ENCODE measurements around the gene NPDC1. TPM values are rescaled to one million over a fixed set of nuclear protein-coding genes. Genes with fewer than 3 reads are reported as not detected.
A peak's percentile ranks its signal among the peaks of the same experiment; 100 is the strongest.

Gene NPDC1
- total RNA-seq, 1 donor from 2014 or later = 3.8 TPM

- Histone ChIP-seq H2AFZ (replicated peaks) (no peak within 1 kb of the TSS), H3K36me3 (no peaks in the 10 kb centered on the region), H3K27ac (no peak within 1 kb of the TSS), H4K20me1 (ENCODE audit: low read depth) (no peaks in the 10 kb centered on the region), H3F3A (ENCODE audit: low read depth) (peaks cover 26% of the 10 kb centered on the region), H3K9ac (no peak within 1 kb of the TSS), H3K4me3 (no peak within 1 kb of the TSS), H3K27me3 (peaks cover 18% of the 10 kb centered on the region), H3K4me1 (peaks cover 5% of the 10 kb centered on the region), H3K79me2 (ENCODE audit: low read depth) (no peaks in the 10 kb centered on the region), H3K4me2 (no peak within 1 kb of the TSS), H3K9me3 (ENCODE audit: low read depth) (no peaks in the 10 kb centered on the region)
- peaks cover 8% of the 10 kb centered on the region for H3K4me1 Mint-ChIP-seq
- no peak for DNase-seq (ENCODE audit: low spot score)
- H3K36me3 Mint-ChIP-seq = no peaks in the 10 kb centered on the region
- no peaks in the 10 kb centered on the region for H3K9me3 Mint-ChIP-seq
- TF ChIP-seq CTCF (IDR thresholded peaks at IDR 0.05) (no peak), EZH2 (IDR thresholded peaks at IDR 0.05) (no peak), EZH2phosphoT487 (IDR thresholded peaks at IDR 0.05) (no peak)
- H3K27ac Mint-ChIP-seq = no peak within 1 kb of the TSS
- no peak within 1 kb of the TSS for H3K4me3 Mint-ChIP-seq
- H3K27me3 Mint-ChIP-seq (ENCODE audit: insufficient read depth, low read depth) = no peaks in the 10 kb centered on the region
Measured at GRCh38 chr9:137031904-137032640, 13.9 kb downstream of the NPDC1 start, which contains the start of gene FUT7. TSS of gene FUT7 (minus strand) at chr9:137032088. CDS start at chr9:137031991, 97 bp downstream.

GRCh38 chr9:137030538-137031527, 15.1 kb downstream of the NPDC1 start:
- Histone ChIP-seq H4K20me1 (ENCODE audit: low read depth) (peaks cover 5% of the 10 kb centered on the region), H3K36me3 (no peaks in the 10 kb centered on the region), H3K79me2 (ENCODE audit: low read depth) (no peaks in the 10 kb centered on the region), H3K4me2 (no peak overlapping the region), H3K4me1 (peaks cover 8% of the 10 kb centered on the region), H3K9ac (no peak overlapping the region), H3K9me3 (ENCODE audit: low read depth) (no peaks in the 10 kb centered on the region), H3F3A (ENCODE audit: low read depth) (peaks cover 29% of the 10 kb centered on the region), H3K27me3 (peaks cover 24% of the 10 kb centered on the region), H2AFZ (replicated peaks) (no peak overlapping the region), H3K27ac (no peak overlapping the region), H3K4me3 (no peak overlapping the region)
- no peak for DNase-seq (ENCODE audit: low spot score)
- H3K27me3 Mint-ChIP-seq (ENCODE audit: insufficient read depth, low read depth) = no peaks in the 10 kb centered on the region
- no peak overlapping the region for H3K27ac Mint-ChIP-seq
- peaks cover 9% of the 10 kb centered on the region for H3K4me1 Mint-ChIP-seq
- no peaks in the 10 kb centered on the region for H3K36me3 Mint-ChIP-seq
- TF ChIP-seq EZH2phosphoT487 (IDR thresholded peaks at IDR 0.05) = no peak
- TF ChIP-seq CTCF (IDR thresholded peaks at IDR 0.05) = no peak
- no peak for TF ChIP-seq EZH2 (IDR thresholded peaks at IDR 0.05)
- H3K9me3 Mint-ChIP-seq = no peaks in the 10 kb centered on the region
- H3K4me3 Mint-ChIP-seq = no peak overlapping the region

- H3K4me2 ChIP-seq = no peak overlapping the region
- peaks cover 13% of the 10 kb centered on the region for H3K4me1 ChIP-seq
- no peak for DNase-seq (ENCODE audit: low spot score)
- Mint-ChIP-seq H3K4me1 (peaks cover 12% of the 10 kb centered on the region), H3K4me3 (peak overlapping the region; percentile 82), H3K36me3 (no peaks in the 10 kb centered on the region), H3K9me3 (no peaks in the 10 kb centered on the region), H3K27ac (no peak overlapping the region), H3K27me3 (ENCODE audit: insufficient read depth, low read depth) (no peaks in the 10 kb centered on the region)
- peaks cover 28% of the 10 kb centered on the region for H3F3A ChIP-seq (ENCODE audit: low read depth)
- no peak overlapping the region for H3K4me3 ChIP-seq
- H3K27me3 ChIP-seq = peaks cover 24% of the 10 kb centered on the region
- H4K20me1 ChIP-seq (ENCODE audit: low read depth) = peaks cover 5% of the 10 kb centered on the region
- H3K27ac ChIP-seq = no peak overlapping the region
- no peak overlapping the region for H3K9ac ChIP-seq
- TF ChIP-seq EZH2 (IDR thresholded peaks at IDR 0.05) (no peak), EZH2phosphoT487 (IDR thresholded peaks at IDR 0.05) (no peak), CTCF (IDR thresholded peaks at IDR 0.05) (no peak)
- no peaks in the 10 kb centered on the region for H3K79me2 ChIP-seq (ENCODE audit: low read depth)
- no peaks in the 10 kb centered on the region for H3K9me3 ChIP-seq (ENCODE audit: low read depth)
- no peak overlapping the region for H2AFZ ChIP-seq (replicated peaks)
- no peaks in the 10 kb centered on the region for H3K36me3 ChIP-seq
Measured at GRCh38 chr9:137030006-137030405, 16.0 kb downstream of the NPDC1 start.
